ENCODE results near the gene GDAP1L1.

GDAP1L1 gene

DNA sequence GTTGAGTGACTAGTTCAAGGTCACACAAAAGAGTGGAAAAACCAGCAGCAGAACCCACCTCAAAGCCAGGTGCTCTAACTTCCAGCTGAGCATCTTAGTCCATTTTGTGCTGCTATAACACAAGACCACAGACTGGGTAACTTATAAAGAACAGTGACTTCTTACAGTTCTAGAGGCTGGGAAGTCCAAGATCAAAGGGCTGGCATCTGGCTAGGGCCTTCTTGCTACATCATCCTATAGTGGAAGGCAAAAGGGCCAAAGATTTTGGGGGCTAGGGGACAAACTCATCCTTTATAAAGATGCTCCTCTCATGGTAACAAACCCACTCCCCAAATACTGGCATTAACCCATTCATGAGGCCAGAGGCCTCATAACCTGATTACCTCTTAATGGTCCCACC is 54.2 kb downstream of the GDAP1L1 start:
- Histone ChIP-seq H3K4me3 (ENCODE audit: low read depth, low read length) (no peak overlapping the region), H3K27me3 (ENCODE audit: insufficient read depth, low read depth, severe bottlenecking) (no peaks in the 10 kb centered on the region), H3K27ac (no peak overlapping the region), H3K9me3 (ENCODE audit: severe bottlenecking) (no peaks in the 10 kb centered on the region), H3K36me3 (no peaks in the 10 kb centered on the region)
- TF ChIP-seq, protein P1, sequence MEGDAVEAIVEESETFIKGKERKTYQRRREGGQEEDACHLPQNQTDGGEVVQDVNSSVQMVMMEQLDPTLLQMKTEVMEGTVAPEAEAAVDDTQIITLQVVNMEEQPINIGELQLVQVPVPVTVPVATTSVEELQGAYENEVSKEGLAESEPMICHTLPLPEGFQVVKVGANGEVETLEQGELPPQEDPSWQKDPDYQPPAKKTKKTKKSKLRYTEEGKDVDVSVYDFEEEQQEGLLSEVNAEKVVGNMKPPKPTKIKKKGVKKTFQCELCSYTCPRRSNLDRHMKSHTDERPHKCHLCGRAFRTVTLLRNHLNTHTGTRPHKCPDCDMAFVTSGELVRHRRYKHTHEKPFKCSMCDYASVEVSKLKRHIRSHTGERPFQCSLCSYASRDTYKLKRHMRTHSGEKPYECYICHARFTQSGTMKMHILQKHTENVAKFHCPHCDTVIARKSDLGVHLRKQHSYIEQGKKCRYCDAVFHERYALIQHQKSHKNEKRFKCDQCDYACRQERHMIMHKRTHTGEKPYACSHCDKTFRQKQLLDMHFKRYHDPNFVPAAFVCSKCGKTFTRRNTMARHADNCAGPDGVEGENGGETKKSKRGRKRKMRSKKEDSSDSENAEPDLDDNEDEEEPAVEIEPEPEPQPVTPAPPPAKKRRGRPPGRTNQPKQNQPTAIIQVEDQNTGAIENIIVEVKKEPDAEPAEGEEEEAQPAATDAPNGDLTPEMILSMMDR (IDR thresholded peaks at IDR 0.05; ENCODE audit: low read depth, low read length), result no peak
- no peak for DNase-seq

DNA sequence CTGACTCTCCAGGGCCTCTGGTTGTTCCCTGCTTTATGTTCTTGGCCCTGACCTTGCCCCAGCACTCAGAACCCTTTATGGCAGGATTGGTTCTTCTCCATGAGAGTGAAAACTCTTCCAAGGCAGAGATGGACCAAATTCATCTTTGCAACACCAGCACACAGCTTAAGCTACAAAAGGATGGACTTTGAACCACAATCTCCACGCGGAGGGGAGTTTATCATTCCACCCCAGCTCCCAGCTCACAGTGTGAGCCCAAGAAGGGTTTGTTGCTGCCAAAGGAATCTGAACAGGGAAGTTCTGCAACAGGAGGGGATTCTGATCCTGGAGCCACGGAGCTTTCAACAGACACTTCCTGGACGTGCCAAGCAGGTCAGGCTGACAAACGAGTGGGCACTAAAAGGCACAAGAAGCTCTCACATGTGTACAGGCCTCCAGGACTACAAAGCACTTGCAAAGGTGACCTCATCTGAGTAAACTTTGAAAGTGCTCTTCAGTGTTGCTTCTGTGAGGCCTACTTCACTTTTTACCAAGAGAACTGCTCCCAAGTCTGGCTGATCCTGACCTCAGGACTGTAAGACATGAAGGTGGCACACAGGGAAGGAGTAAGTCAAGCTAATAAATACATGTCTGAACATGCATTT is 55.0 kb downstream of the GDAP1L1 start:
- TF ChIP-seq, protein P1 (IDR thresholded peaks at IDR 0.05; ENCODE audit: low read depth, low read length), result no peak
- no peak for DNase-seq
- H3K27ac ChIP-seq, result no peak overlapping the region
- H3K9me3 ChIP-seq (ENCODE audit: severe bottlenecking), result no peaks in the 10 kb centered on the region
- H3K27me3 ChIP-seq (ENCODE audit: insufficient read depth, low read depth, severe bottlenecking), result no peaks in the 10 kb centered on the region
- peaks cover 3% of the 10 kb centered on the region; the same call in 1 of the 2 replicates for H3K36me3 ChIP-seq
- no peak overlapping the region for H3K4me3 ChIP-seq (ENCODE audit: low read depth, low read length)

DNA sequence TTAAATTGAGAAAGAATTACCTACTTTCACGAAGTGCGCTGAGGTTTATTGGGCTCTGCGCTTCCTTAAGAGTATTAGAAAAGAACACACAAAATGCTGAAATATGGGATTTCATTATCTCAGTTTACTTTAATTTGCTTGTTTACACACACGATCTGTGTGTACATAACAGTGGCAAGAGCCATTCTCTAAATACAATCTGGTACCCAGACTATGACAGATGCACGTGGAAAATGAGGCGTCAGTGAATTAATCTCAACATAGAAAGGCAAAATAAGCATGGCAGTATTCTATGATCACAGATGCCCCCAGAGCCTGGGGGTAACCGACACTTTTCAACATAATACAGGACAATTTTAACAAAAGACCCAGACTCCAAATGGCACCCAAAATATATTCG is 55.6 kb downstream of the GDAP1L1 start:
- H3K4me3 ChIP-seq (ENCODE audit: low read depth, low read length), result no peak overlapping the region
- TF ChIP-seq, protein P1 (IDR thresholded peaks at IDR 0.05; ENCODE audit: low read depth, low read length), result no peak
- no peaks in the 10 kb centered on the region for H3K27me3 ChIP-seq (ENCODE audit: insufficient read depth, low read depth, severe bottlenecking)
- no peak overlapping the region for H3K27ac ChIP-seq
- no peaks in the 10 kb centered on the region for H3K9me3 ChIP-seq (ENCODE audit: severe bottlenecking)
- H3K36me3 ChIP-seq, result peaks cover 3% of the 10 kb centered on the region; the same call in 1 of the 2 replicates
- DNase-seq, result no peak

DNA sequence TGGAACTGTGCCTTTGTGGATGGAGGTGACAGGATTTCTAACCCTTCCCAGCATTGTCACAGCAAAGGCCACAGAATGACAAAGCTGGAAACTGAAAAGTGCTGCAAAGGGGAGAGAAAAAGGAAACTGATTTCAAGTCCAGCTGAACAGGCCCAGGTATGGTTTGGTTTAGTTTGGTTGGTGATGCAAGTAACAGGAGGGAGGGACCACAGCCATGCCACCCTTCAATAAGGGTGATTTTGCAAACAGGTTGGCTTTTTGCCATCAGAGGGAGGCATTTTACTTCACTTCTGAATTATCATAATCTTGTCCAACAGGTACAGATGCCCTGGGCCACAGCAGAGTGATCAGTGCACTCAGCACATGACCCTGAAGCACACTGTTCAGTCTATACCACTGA is 57.3 kb downstream of the GDAP1L1 start:
- no peak for DNase-seq
- Histone ChIP-seq H3K27ac (no peak overlapping the region), H3K27me3 (ENCODE audit: insufficient read depth, low read depth, severe bottlenecking) (no peaks in the 10 kb centered on the region), H3K9me3 (ENCODE audit: severe bottlenecking) (no peaks in the 10 kb centered on the region), H3K4me3 (ENCODE audit: low read depth, low read length) (no peak overlapping the region), H3K36me3 (peaks cover 3% of the 10 kb centered on the region; the same call in 1 of the 2 replicates)
- TF ChIP-seq, protein P1 (IDR thresholded peaks at IDR 0.05; ENCODE audit: low read depth, low read length), result no peak

DNA sequence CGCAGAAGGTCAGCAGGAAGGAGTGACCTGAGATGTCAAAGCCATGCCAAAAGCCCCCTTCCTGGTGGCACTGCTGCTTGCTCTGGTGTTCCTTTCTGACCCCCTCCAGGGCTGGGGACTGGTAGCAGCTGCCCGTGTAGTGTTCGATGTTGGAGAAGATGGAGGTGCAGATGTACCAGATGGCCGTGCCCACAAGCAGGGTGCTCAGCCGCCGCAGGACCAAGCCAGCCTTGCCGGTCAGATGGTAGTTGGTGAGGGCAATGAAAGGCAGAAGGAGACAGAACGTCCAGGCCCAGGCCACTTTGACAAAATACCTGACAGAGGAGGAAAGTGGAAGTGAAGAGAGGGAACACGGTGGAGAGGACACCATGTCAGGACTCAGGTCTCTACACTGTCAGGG is 59.8 kb downstream of the GDAP1L1 start:
- H3K36me3 ChIP-seq, result peaks cover 3% of the 10 kb centered on the region; the same call in 1 of the 2 replicates
- DNase-seq, result no peak
- peaks cover 3% of the 10 kb centered on the region for H3K27me3 ChIP-seq (ENCODE audit: insufficient read depth, low read depth, severe bottlenecking)
- no peaks in the 10 kb centered on the region for H3K9me3 ChIP-seq (ENCODE audit: severe bottlenecking)
- TF ChIP-seq, protein P1 (IDR thresholded peaks at IDR 0.05; ENCODE audit: low read depth, low read length), result no peak
- H3K4me3 ChIP-seq (ENCODE audit: low read depth, low read length), result no peak overlapping the region
- H3K27ac ChIP-seq, result no peak overlapping the region

All from WERI-Rb-1 (cell line).